Tracheal epithelial cell (primary cell): ENCODE measurements around the gene SLC31A2. TPM values are rescaled to one million over a fixed set of nuclear protein-coding genes. Genes with fewer than 3 reads are reported as not detected.

ENCODE experiments used
- total RNA-seq: library from RNA; depleted of rRNA; stranded (reverse); fragments of >200 nt; gene quantifications from 2 replicates; pipeline ENCODE4 v1.2.1, GENCODE V29; 2014

The SLC31A2 gene
- 27.1 and 85.3 TPM in 2 replicates for total RNA-seq

GRCh38 chr9:113150670-113151611 lies at the start of gene SLC31A2:
Gene SLC31A2 (plus strand): TSS chr9:113151007. CDS start chr9:113151075, 68 bp downstream.

Other genes with a start within 250 kb of the SLC31A2 start
- gene ZNF883, start 138.8 kb upstream of the SLC31A2 start, total RNA-seq: 0.96 and 1.1 TPM in 2 replicates
- 0.48 and 0.64 TPM in 2 replicates for gene ZFP37, start 94.3 kb upstream of the SLC31A2 start, total RNA-seq
- 12.6 and 14.2 TPM in 2 replicates for gene FKBP15, start 70.3 kb downstream of the SLC31A2 start, total RNA-seq
- 22.9 and 24.1 TPM in 2 replicates for gene SLC31A1, start 70.5 kb downstream of the SLC31A2 start, total RNA-seq
- 15.8 and 32.3 TPM in 2 replicates for gene CDC26, start 124.6 kb downstream of the SLC31A2 start, total RNA-seq
- gene PRPF4, start 124.7 kb downstream of the SLC31A2 start, total RNA-seq: 35.9 and 43.3 TPM in 2 replicates
- gene RNF183, start 152.4 kb downstream of the SLC31A2 start, total RNA-seq: under 0.01 and 1.9 TPM in 2 replicates
- gene WDR31, start 189.3 kb downstream of the SLC31A2 start, total RNA-seq: 1.2 and 3.8 TPM in 2 replicates
- gene BSPRY, start 198.5 kb downstream of the SLC31A2 start, total RNA-seq: 4.7 and 6.5 TPM in 2 replicates
- gene HDHD3, start 226.0 kb downstream of the SLC31A2 start, total RNA-seq: 17.1 and 22.4 TPM in 2 replicates